ENCODE results near the gene ARAP2. TPM values are rescaled to one million over a fixed set of nuclear protein-coding genes. Genes with fewer than 3 reads are reported as not detected.

The ARAP2 gene
- total RNA-seq, 1 experiment from 2014 or later = 13.6 TPM

DNA sequence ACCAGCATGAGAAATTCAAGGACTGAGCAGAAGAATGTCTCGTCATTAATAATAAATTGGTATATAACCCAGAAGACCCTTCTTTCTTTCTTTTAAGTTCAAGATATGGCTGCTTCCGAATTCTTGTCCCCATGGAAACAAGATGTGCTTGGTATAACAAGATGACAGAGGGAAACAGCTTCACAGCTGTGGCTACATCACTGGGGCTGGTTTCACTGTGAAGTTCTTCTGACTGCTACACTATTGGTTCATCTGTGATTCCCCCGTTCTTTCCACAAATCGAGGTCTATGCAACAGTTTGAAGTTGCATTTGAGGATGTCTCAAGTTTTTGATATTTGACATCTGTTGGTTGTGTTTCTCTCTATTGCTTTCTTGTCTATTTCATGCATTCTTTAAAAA, 24.8 kb upstream of the ARAP2 start (continued):
- no peak for TF ChIP-seq EZH2 (IDR thresholded peaks at IDR 0.05)

DNA sequence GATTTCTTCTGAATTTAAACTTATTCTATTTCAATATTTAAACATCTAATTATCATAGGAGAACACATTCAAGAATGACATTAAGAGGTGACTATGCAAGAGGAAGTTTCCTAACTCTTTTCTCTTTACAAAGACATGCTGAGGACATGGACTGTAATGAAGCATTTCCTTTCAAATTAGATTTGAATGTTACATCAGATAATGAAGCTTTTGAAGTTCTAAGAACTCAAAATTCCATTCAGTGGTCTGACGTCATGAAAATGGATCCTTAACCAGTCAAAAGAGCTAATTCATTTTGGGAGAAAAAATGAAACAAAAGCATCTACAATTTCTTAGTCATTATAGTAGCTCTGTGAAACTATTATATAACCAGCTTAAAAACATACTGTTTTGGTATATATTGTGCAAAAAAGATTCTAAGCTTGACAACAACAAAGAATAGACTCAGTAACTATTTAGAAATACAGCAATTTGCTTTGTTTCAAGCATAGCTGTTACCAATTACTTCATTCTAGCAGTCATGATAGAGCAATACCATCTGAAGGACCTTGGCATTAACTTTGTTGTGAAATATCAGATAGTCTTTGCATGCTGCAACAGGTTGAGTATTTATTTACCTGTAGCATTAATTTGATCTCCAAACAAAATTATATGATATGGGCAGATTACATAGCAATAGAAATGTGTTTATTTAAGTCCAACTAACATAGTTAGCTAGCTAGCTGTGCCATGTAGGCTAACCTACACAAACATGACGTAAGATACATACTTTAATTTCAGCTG, 23.4 kb upstream of the ARAP2 start:
- no peaks in the 10 kb centered on the region for H3K4me1 ChIP-seq (ENCODE audit: control insufficient read depth in 1 of 2, insufficient read depth in 2 of 2, low read length in 2 of 2)
- H3K4me3 ChIP-seq (replicated peaks in 1 of 2; ENCODE audit: low read depth in 1 of 2, low read length in 2 of 2) = no peak overlapping the region
- no peaks in the 10 kb centered on the region for H3K79me2 ChIP-seq (ENCODE audit: insufficient read depth, low read length)
- intact Hi-C loops (cut with micrococcal nuclease) = no loop called here
- BruUV-seq (replicated peaks) = no TSS peak
- H3K27me3 ChIP-seq (ENCODE audit: insufficient read depth, low read length) = no peaks in the 10 kb centered on the region
- DNase-seq (ENCODE audit: low read depth, low spot score) (no peak), ATAC-seq (no peak)
- H3K27ac ChIP-seq (ENCODE audit: low read depth, low read length) = no peak overlapping the region
- no peaks in the 10 kb centered on the region for H3K36me3 ChIP-seq (ENCODE audit: control insufficient read depth in 1 of 2, insufficient read depth in 2 of 2, low read length in 2 of 2)
- POLR2A ChIA-PET = no interaction called here
- no peak overlapping the region for H3K9ac ChIP-seq (ENCODE audit: low read length)
- no peak overlapping the region for H3K4me2 ChIP-seq (ENCODE audit: low read length)
- CTCF ChIA-PET = no interaction called here
- RAD21 ChIA-PET (ENCODE audit: low non-redundant PET in 1 of 2, low total read pairs in 2 of 2, uncharacterized antibody in 2 of 2, unreplicated experiment in 2 of 2) = no interaction called here
- H3K9me2 ChIP-seq (ENCODE audit: insufficient read depth) = no peaks in the 10 kb centered on the region
- no peaks in the 10 kb centered on the region for H3K9me3 ChIP-seq (ENCODE audit: control insufficient read depth in 1 of 2, insufficient read depth in 1 of 2, low read depth in 1 of 2, low read length in 2 of 2)
- no peak for TF ChIP-seq ZFX (IDR thresholded peaks at IDR 0.05)
- TF ChIP-seq SP1 (IDR thresholded peaks at IDR 0.05; ENCODE audit: low read depth) = no peak
- no peak for TF ChIP-seq EZH2phosphoT487 (IDR thresholded peaks at IDR 0.05; ENCODE audit: borderline replicate concordance)
- TF ChIP-seq, protein P1, sequence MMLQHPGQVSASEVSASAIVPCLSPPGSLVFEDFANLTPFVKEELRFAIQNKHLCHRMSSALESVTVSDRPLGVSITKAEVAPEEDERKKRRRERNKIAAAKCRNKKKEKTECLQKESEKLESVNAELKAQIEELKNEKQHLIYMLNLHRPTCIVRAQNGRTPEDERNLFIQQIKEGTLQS (IDR thresholded peaks at IDR 0.05) = no peak
- TF ChIP-seq EZH2 (IDR thresholded peaks at IDR 0.05) = no peak
- TF ChIP-seq POLR2AphosphoS5 (IDR thresholded peaks at IDR 0.05; ENCODE audit: low read depth, low read length) = no peak
- no peak for TF ChIP-seq YY1 (IDR thresholded peaks at IDR 0.05; ENCODE audit: extremely low read depth, insufficient replicate concordance, low read depth, low read length)
- no peak for TF ChIP-seq CBX3 (IDR thresholded peaks at IDR 0.05; ENCODE audit: low read depth)
- TF ChIP-seq, protein P2, sequence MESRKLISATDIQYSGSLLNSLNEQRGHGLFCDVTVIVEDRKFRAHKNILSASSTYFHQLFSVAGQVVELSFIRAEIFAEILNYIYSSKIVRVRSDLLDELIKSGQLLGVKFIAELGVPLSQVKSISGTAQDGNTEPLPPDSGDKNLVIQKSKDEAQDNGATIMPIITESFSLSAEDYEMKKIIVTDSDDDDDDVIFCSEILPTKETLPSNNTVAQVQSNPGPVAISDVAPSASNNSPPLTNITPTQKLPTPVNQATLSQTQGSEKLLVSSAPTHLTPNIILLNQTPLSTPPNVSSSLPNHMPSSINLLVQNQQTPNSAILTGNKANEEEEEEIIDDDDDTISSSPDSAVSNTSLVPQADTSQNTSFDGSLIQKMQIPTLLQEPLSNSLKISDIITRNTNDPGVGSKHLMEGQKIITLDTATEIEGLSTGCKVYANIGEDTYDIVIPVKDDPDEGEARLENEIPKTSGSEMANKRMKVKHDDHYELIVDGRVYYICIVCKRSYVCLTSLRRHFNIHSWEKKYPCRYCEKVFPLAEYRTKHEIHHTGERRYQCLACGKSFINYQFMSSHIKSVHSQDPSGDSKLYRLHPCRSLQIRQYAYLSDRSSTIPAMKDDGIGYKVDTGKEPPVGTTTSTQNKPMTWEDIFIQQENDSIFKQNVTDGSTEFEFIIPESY (IDR thresholded peaks at IDR 0.05; ENCODE audit: extremely low read depth, insufficient replicate concordance, low read length) = no peak
- no peak for TF ChIP-seq EGR1 (IDR thresholded peaks at IDR 0.05; ENCODE audit: low read depth)
- no peaks in the 10 kb centered on the region for H4K20me1 ChIP-seq (ENCODE audit: insufficient read depth)
- no peak overlapping the region for H2AFZ ChIP-seq (ENCODE audit: low read depth, low read length, poor library complexity, severe bottlenecking)

Measured in HCT116 (cell line).